ENCODE results near the gene NOD2. TPM values are rescaled to one million over a fixed set of nuclear protein-coding genes. Genes with fewer than 3 reads are reported as not detected.

Gene NOD2
- total RNA-seq, 1 experiment from 2014 or later, result 0.17 TPM

- H3K79me1 ChIP-seq (ENCODE audit: insufficient read depth, low read depth, low read length, poor library complexity, severe bottlenecking), result no peaks in the 10 kb centered on the region
- H3K9me3 ChIP-seq (ENCODE audit: control insufficient read depth, low read depth, low read length), result no peaks in the 10 kb centered on the region
- no peaks in the 10 kb centered on the region for H3K23me2 ChIP-seq (ENCODE audit: insufficient read length, low read depth, low read length, poor library complexity, severe bottlenecking)
- H3K4me2 ChIP-seq (ENCODE audit: insufficient read depth, insufficient read length, low read length), result no peak overlapping the region
- no peak for TF ChIP-seq CTCF (conservative IDR thresholded peaks at IDR 0.05)
- no peak overlapping the region for H3K18ac ChIP-seq (ENCODE audit: insufficient read length, low read depth, low read length)
- H3K23ac ChIP-seq (ENCODE audit: insufficient read length, low read depth, low read length), result no peak overlapping the region
- no peak overlapping the region for H2BK120ac ChIP-seq (ENCODE audit: low read depth, low read length, poor library complexity, severe bottlenecking)
- no peak overlapping the region for H2BK5ac ChIP-seq (ENCODE audit: insufficient read length, low read length)
- no peak overlapping the region for H2BK15ac ChIP-seq (ENCODE audit: low read depth, low read length)
- no peak overlapping the region for H2AFZ ChIP-seq (ENCODE audit: low read length)
- no peaks in the 10 kb centered on the region for H3K4me1 ChIP-seq (ENCODE audit: insufficient read depth, low read length)
- DNase-seq, result no peak
- no peak overlapping the region for H3K14ac ChIP-seq (ENCODE audit: insufficient read depth, low read length)
- no peak overlapping the region for H4K8ac ChIP-seq (replicated peaks; ENCODE audit: insufficient read length, low read depth, low read length)
- H2BK12ac ChIP-seq (ENCODE audit: insufficient read length, low read depth, low read length), result no peak overlapping the region
- H3K9ac ChIP-seq (ENCODE audit: extremely low read depth, insufficient read length, low read length), result no peak overlapping the region
- no peaks in the 10 kb centered on the region for H4K20me1 ChIP-seq (ENCODE audit: control insufficient read depth, insufficient read depth, insufficient read length)
- no peak overlapping the region for H3K4ac ChIP-seq (ENCODE audit: low read depth, low read length)
- no peaks in the 10 kb centered on the region for H3K9me3 Mint-ChIP-seq
- H3K27me3 Mint-ChIP-seq (ENCODE audit: low read depth), result no peaks in the 10 kb centered on the region; the same call in 1 of the 2 replicates
- no peak overlapping the region for H3T11ph ChIP-seq (ENCODE audit: low read length)
- H2AK5ac ChIP-seq (ENCODE audit: insufficient read length, low read length), result no peak overlapping the region
- H3K56ac ChIP-seq (ENCODE audit: insufficient read length, low read depth, low read length), result no peak overlapping the region
- H3K27ac ChIP-seq (ENCODE audit: insufficient read length, low read depth, low read length), result no peak overlapping the region
- H3K4me3 Mint-ChIP-seq, result no peak overlapping the region; a peak in 1 of 5 replicates
- H4K5ac ChIP-seq (ENCODE audit: insufficient read length, low read depth, low read length), result no peak overlapping the region
- no peaks in the 10 kb centered on the region for H3K79me2 ChIP-seq (ENCODE audit: insufficient read depth, low read length)
- no peaks in the 10 kb centered on the region for H3K36me3 Mint-ChIP-seq (ENCODE audit: insufficient read depth in 1 of 3, low read depth in 3 of 3)
- no peak overlapping the region for H3K27ac Mint-ChIP-seq
- H2BK20ac ChIP-seq (ENCODE audit: low read depth, low read length, poor library complexity, severe bottlenecking), result no peak overlapping the region
- WGBS (ENCODE audit: extremely low coverage, insufficient read length, low lambda C conversion rate), result no CpG with 5 or more reads among the region's 25 CpGs
- H3K4me1 Mint-ChIP-seq, result peaks cover 2 to 4% of the 10 kb centered on the region in 2 experiments; a peak in 1 of 4 replicates
- H3K27me3 ChIP-seq (ENCODE audit: insufficient read depth, low read length), result no peaks in the 10 kb centered on the region
- no peak overlapping the region for H4K91ac ChIP-seq (ENCODE audit: insufficient read length, low read depth, low read length)
Measured at GRCh38 chr16:50711862-50712559, 18.6 kb downstream of the NOD2 start.

All from H9 (cell line).